ENCODE data around the gene ANKRD22.
"Not testable (repeated sequence)": the region's sequence is repeated elsewhere in the genome, so short reads cannot be mapped to it uniquely, and the experiment has no call there.

The ANKRD22 gene

GRCh38 chr10:88849234-88849633, 2.4 kb downstream of the ANKRD22 start:
- Histone ChIP-seq H3K4me3 (ENCODE audit: low read depth in 1 of 2, low read length in 2 of 2) (no peak overlapping the region), H3K4me1 (ENCODE audit: control insufficient read depth in 1 of 2, insufficient read depth in 2 of 2, low read length in 2 of 2) (no peaks in the 10 kb centered on the region), H3K27ac (ENCODE audit: low read length) (no peak overlapping the region), H3K36me3 (ENCODE audit: control insufficient read depth in 1 of 2, insufficient read depth in 2 of 2, low read length in 2 of 2) (no peaks in the 10 kb centered on the region), H3K27me3 (ENCODE audit: low read depth, low read length) (no peaks in the 10 kb centered on the region), H3K9me3 (ENCODE audit: control insufficient read depth in 1 of 2, low read length in 2 of 2) (no peaks in the 10 kb centered on the region)

- peak overlapping the region; percentile 19 for H3K27ac ChIP-seq (ENCODE audit: low read length)
- no peaks in the 10 kb centered on the region for H3K9me3 ChIP-seq (ENCODE audit: control insufficient read depth in 1 of 2, low read length in 2 of 2)
- no peaks in the 10 kb centered on the region for H3K36me3 ChIP-seq (ENCODE audit: control insufficient read depth in 1 of 2, insufficient read depth in 2 of 2, low read length in 2 of 2)
- H3K27me3 ChIP-seq (ENCODE audit: low read depth, low read length), result no peaks in the 10 kb centered on the region
- H3K4me1 ChIP-seq (ENCODE audit: control insufficient read depth in 1 of 2, insufficient read depth in 2 of 2, low read length in 2 of 2), result no peaks in the 10 kb centered on the region
- H3K4me3 ChIP-seq (ENCODE audit: low read depth in 1 of 2, low read length in 2 of 2), result no peak overlapping the region
Observed at GRCh38 chr10:88848499-88848898, 3.1 kb downstream of the ANKRD22 start.

GRCh38 chr10:88843171-88843570, 8.5 kb downstream of the ANKRD22 start:
- Histone ChIP-seq H3K4me1 (ENCODE audit: control insufficient read depth in 1 of 2, insufficient read depth in 2 of 2, low read length in 2 of 2) (no peaks in the 10 kb centered on the region), H3K27me3 (ENCODE audit: low read depth, low read length) (no peaks in the 10 kb centered on the region), H3K4me3 (ENCODE audit: low read depth in 1 of 2, low read length in 2 of 2) (no peak overlapping the region), H3K27ac (ENCODE audit: low read length) (no peak overlapping the region), H3K9me3 (ENCODE audit: control insufficient read depth in 1 of 2, low read length in 2 of 2) (no peaks in the 10 kb centered on the region), H3K36me3 (ENCODE audit: control insufficient read depth in 1 of 2, insufficient read depth in 2 of 2, low read length in 2 of 2) (no peaks in the 10 kb centered on the region)

GRCh38 chr10:88841316-88842111, 10.1 kb downstream of the ANKRD22 start:
- Histone ChIP-seq H3K9me3 (ENCODE audit: control insufficient read depth in 1 of 2, low read length in 2 of 2) (no peaks in the 10 kb centered on the region), H3K36me3 (ENCODE audit: control insufficient read depth in 1 of 2, insufficient read depth in 2 of 2, low read length in 2 of 2) (no peaks in the 10 kb centered on the region), H3K27ac (ENCODE audit: low read length) (no peak overlapping the region), H3K4me1 (ENCODE audit: control insufficient read depth in 1 of 2, insufficient read depth in 2 of 2, low read length in 2 of 2) (no peaks in the 10 kb centered on the region), H3K27me3 (ENCODE audit: low read depth, low read length) (no peaks in the 10 kb centered on the region), H3K4me3 (ENCODE audit: low read depth in 1 of 2, low read length in 2 of 2) (no peak overlapping the region)

GRCh38 chr10:88840881-88841280, 10.8 kb downstream of the ANKRD22 start:
- Histone ChIP-seq H3K4me1 (ENCODE audit: control insufficient read depth in 1 of 2, insufficient read depth in 2 of 2, low read length in 2 of 2) (peaks cover 0 to 1% of the 10 kb centered on the region in 2 donors), H3K27me3 (ENCODE audit: low read depth, low read length) (no peaks in the 10 kb centered on the region), H3K9me3 (ENCODE audit: control insufficient read depth in 1 of 2, low read length in 2 of 2) (no peaks in the 10 kb centered on the region), H3K36me3 (ENCODE audit: control insufficient read depth in 1 of 2, insufficient read depth in 2 of 2, low read length in 2 of 2) (no peaks in the 10 kb centered on the region), H3K4me3 (ENCODE audit: low read depth in 1 of 2, low read length in 2 of 2) (no peak overlapping the region), H3K27ac (ENCODE audit: low read length) (no peak overlapping the region)

GRCh38 chr10:88840104-88840503, 11.5 kb downstream of the ANKRD22 start:
- Histone ChIP-seq H3K4me3 (ENCODE audit: low read depth in 1 of 2, low read length in 2 of 2) (no peak overlapping the region), H3K27ac (ENCODE audit: low read length) (no peak overlapping the region), H3K27me3 (ENCODE audit: low read depth, low read length) (no peaks in the 10 kb centered on the region), H3K36me3 (ENCODE audit: control insufficient read depth in 1 of 2, insufficient read depth in 2 of 2, low read length in 2 of 2) (no peaks in the 10 kb centered on the region), H3K4me1 (ENCODE audit: control insufficient read depth in 1 of 2, insufficient read depth in 2 of 2, low read length in 2 of 2) (peaks cover 0 to 4% of the 10 kb centered on the region in 2 donors), H3K9me3 (ENCODE audit: control insufficient read depth in 1 of 2, low read length in 2 of 2) (no peaks in the 10 kb centered on the region)

- Histone ChIP-seq H3K27me3 (ENCODE audit: low read depth, low read length) (no peaks in the 10 kb centered on the region), H3K36me3 (ENCODE audit: control insufficient read depth in 1 of 2, insufficient read depth in 2 of 2, low read length in 2 of 2) (no peaks in the 10 kb centered on the region), H3K9me3 (ENCODE audit: control insufficient read depth in 1 of 2, low read length in 2 of 2) (no peaks in the 10 kb centered on the region), H3K4me1 (ENCODE audit: control insufficient read depth in 1 of 2, insufficient read depth in 2 of 2, low read length in 2 of 2) (peaks cover 0 to 4% of the 10 kb centered on the region in 2 donors), H3K27ac (ENCODE audit: low read length) (no peak overlapping the region), H3K4me3 (ENCODE audit: low read depth in 1 of 2, low read length in 2 of 2) (no peak overlapping the region)
Observed at GRCh38 chr10:88838766-88839350, 12.8 kb downstream of the ANKRD22 start.

- not testable (repeated sequence) for H3K27me3 ChIP-seq (ENCODE audit: low read depth, low read length); H3K36me3 ChIP-seq (ENCODE audit: control insufficient read depth in 1 of 2, insufficient read depth in 2 of 2, low read length in 2 of 2); H3K9me3 ChIP-seq (ENCODE audit: control insufficient read depth in 1 of 2, low read length in 2 of 2); H3K4me1 ChIP-seq (ENCODE audit: control insufficient read depth in 1 of 2, insufficient read depth in 2 of 2, low read length in 2 of 2); H3K4me3 ChIP-seq (ENCODE audit: low read depth in 1 of 2, low read length in 2 of 2); H3K27ac ChIP-seq (ENCODE audit: low read length)
Observed at GRCh38 chr10:88837632-88838031, 14.0 kb downstream of the ANKRD22 start.

- peaks cover 0 to 4% of the 10 kb centered on the region in 2 donors for H3K4me1 ChIP-seq (ENCODE audit: control insufficient read depth in 1 of 2, insufficient read depth in 2 of 2, low read length in 2 of 2)
- no peaks in the 10 kb centered on the region for H3K36me3 ChIP-seq (ENCODE audit: control insufficient read depth in 1 of 2, insufficient read depth in 2 of 2, low read length in 2 of 2)
- H3K4me3 ChIP-seq (ENCODE audit: low read depth in 1 of 2, low read length in 2 of 2), result no peak overlapping the region
- H3K9me3 ChIP-seq (ENCODE audit: control insufficient read depth in 1 of 2, low read length in 2 of 2), result no peaks in the 10 kb centered on the region
- no peak overlapping the region for H3K27ac ChIP-seq (ENCODE audit: low read length)
- no peaks in the 10 kb centered on the region for H3K27me3 ChIP-seq (ENCODE audit: low read depth, low read length)
Observed at GRCh38 chr10:88835910-88836221, 15.8 kb downstream of the ANKRD22 start.

- Histone ChIP-seq H3K4me3 (ENCODE audit: low read depth in 1 of 2, low read length in 2 of 2) (no peak overlapping the region), H3K36me3 (ENCODE audit: control insufficient read depth in 1 of 2, insufficient read depth in 2 of 2, low read length in 2 of 2) (no peaks in the 10 kb centered on the region), H3K4me1 (ENCODE audit: control insufficient read depth in 1 of 2, insufficient read depth in 2 of 2, low read length in 2 of 2) (peaks cover 0 to 4% of the 10 kb centered on the region in 2 donors), H3K27me3 (ENCODE audit: low read depth, low read length) (no peaks in the 10 kb centered on the region), H3K9me3 (ENCODE audit: control insufficient read depth in 1 of 2, low read length in 2 of 2) (no peaks in the 10 kb centered on the region), H3K27ac (ENCODE audit: low read length) (no peak overlapping the region)
Observed at GRCh38 chr10:88835096-88835909, 16.3 kb downstream of the ANKRD22 start.

- no peaks in the 10 kb centered on the region for H3K36me3 ChIP-seq (ENCODE audit: control insufficient read depth in 1 of 2, insufficient read depth in 2 of 2, low read length in 2 of 2)
- peaks cover 0 to 4% of the 10 kb centered on the region in 2 donors for H3K4me1 ChIP-seq (ENCODE audit: control insufficient read depth in 1 of 2, insufficient read depth in 2 of 2, low read length in 2 of 2)
- H3K4me3 ChIP-seq (ENCODE audit: low read depth in 1 of 2, low read length in 2 of 2), result no peak overlapping the region
- no peak overlapping the region for H3K27ac ChIP-seq (ENCODE audit: low read length)
- no peaks in the 10 kb centered on the region for H3K9me3 ChIP-seq (ENCODE audit: control insufficient read depth in 1 of 2, low read length in 2 of 2)
- no peaks in the 10 kb centered on the region for H3K27me3 ChIP-seq (ENCODE audit: low read depth, low read length)
Observed at GRCh38 chr10:88833723-88834122, 17.9 kb downstream of the ANKRD22 start.

Data from muscle layer of duodenum (tissue), 2 donors.